ENCODE results near the gene STX11.

- TF ChIP-seq POLR2AphosphoS5 (IDR thresholded peaks at IDR 0.05; ENCODE audit: low read depth, low read length) (no peak), POLR2A (IDR thresholded peaks at IDR 0.05; ENCODE audit: low read depth, low read length) (no peak), TAF1 (IDR thresholded peaks at IDR 0.05; ENCODE audit: borderline replicate concordance, low read depth, low read length) (no peak)
Measured at GRCh38 chr6:144190080-144190479, 39.8 kb downstream of the STX11 start.
